Psoas muscle (tissue), 8 donors: ENCODE results near the gene MIP. TPM values are rescaled to one million over a fixed set of nuclear protein-coding genes. Genes with fewer than 3 reads are reported as not detected.
A peak's percentile ranks its signal among the peaks of the same experiment; 100 is the strongest.
"Not testable (repeated sequence)": the region's sequence is repeated elsewhere in the genome, so short reads cannot be mapped to it uniquely, and the experiment has no call there.

Experiments used
- ATAC-seq, 4 donors: fragments of 200-7000 bp; cut with Tn5 transposase; one replicate each; pipeline ENCODE4 v1.9.1; 2020; ENCODE audit warnings: moderate library complexity in 3 of 4, mild to moderate bottlenecking in 2 of 4
- DNase-seq, 2 donors: peaks; one replicate each; pipeline ENCODE4 v3.0.0-alpha.2; 2020
- H3K27ac ChIP-seq: fragments of 200-600 bp; one replicate; pipeline ENCODE4 v1.8.0; 2022
- H3K27me3 ChIP-seq, 3 donors: fragments of 200-600 bp in 1 of 3; one replicate each; pipeline versions ENCODE4 v1.6.1 to v1.8.0; 2013 to 2022; ENCODE audit warnings: low read length in 2 of 3, mild to moderate bottlenecking in 2 of 3, moderate library complexity in 1 of 3; ENCODE audit not compliant: insufficient read depth in 3 of 3
- H3K36me3 ChIP-seq, 2 donors: fragments of 200-600 bp in 1 of 2; one replicate each; pipeline versions ENCODE4 v1.6.1 to v1.8.0; 2013 to 2022; ENCODE audit warnings: low read depth in 1 of 2, mild to moderate bottlenecking in 1 of 2, moderate library complexity in 1 of 2; ENCODE audit not compliant: insufficient read depth in 1 of 2
- H3K4me1 ChIP-seq: fragments of 200-600 bp; one replicate; pipeline ENCODE4 v1.8.0; 2022
- H3K4me3 ChIP-seq: fragments of 200-600 bp; one replicate; pipeline ENCODE4 v1.8.0; 2022; ENCODE audit warnings: mild to moderate bottlenecking
- H3K9me3 ChIP-seq: fragments of 200-600 bp; one replicate; pipeline ENCODE4 v1.8.0; 2022
- CTCF ChIP-seq: fragments of 200-600 bp; IDR thresholded peaks from one replicate; pipeline ENCODE4 v1.8.0; 2022; ENCODE audit warnings: antibody characterized with exemption
- WGBS, 3 donors: extraction: QIAGEN DNeasy Blood & Tissue Kit; methylation state at CpG; one replicate each; pipeline versions ENCODE4 v1.1.6 to v1.1.7; 2013; 5-methylcytosine and 5-hydroxymethylcytosine counted together
- intact Hi-C, 2 donors: fragments of 100-400 bp; cut with DNase I; formaldehyde crosslinking; loops; one replicate each; pipeline versions ENCODE4 v1.11.0 to v1.14.2; 2022
- polyA plus RNA-seq, 3 donors: library from polyadenylated mRNA; stranded (reverse); fragments of 200-250 nt; gene quantifications; one replicate each; pipeline ENCODE4 v1.2.3, GENCODE V29; 2013
- total RNA-seq, 4 donors: library from RNA; stranded (reverse); fragmentation: NEBNext Ultra II Directional in 2 of 4; extraction: Animal tissue kit (Norgen Biotek cat#: 25700) in 2 of 4; gene quantifications; one replicate each; pipeline versions ENCODE4 v1.2.1 to v1.2.4, GENCODE V29; 2021 to 2023
- donor health status: healthy with polysubstance abuse.
- donor health status: DM: no; HTN: no; CAD: no; lungs with moderate emphysema.
- donor health status: Bipolar disorder and iron deficiency.
- donor health status: healthy.
- donor health status: DM: yes; HTN: yes; CAD: no.
- donor health status: DM: no; HTN: no; CAD: no.
- donor health status: DM: no; HTN: no; CAD: no.
- donor health status: DM: yes; HTN: yes; CAD: no.

The MIP gene
- total and polyA plus RNA-seq, 7 donors: 0.05 to 0.13 TPM; not detected in 5

DNA sequence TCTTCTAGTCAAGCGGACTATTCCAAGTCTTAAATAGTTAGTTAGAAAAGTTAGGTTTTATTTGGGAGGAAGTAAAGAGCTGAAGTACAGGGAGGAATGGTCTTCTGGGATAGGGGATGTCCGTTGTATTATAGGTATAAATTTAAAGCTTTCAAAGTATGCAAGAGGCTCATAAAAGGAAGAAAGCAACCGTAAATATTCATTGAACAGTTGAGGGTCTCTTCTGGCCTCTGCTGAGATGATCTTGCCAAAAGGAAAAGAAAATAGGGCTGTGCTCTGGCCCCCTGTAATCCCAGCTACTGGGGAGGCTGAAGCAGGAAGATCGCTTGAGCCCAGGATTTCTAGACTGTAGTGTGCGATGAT is 4.9 kb downstream of the MIP start:
- Histone ChIP-seq H3K4me1 (peaks cover 3% of the 10 kb centered on the region), H3K27me3 (no peaks in the 10 kb centered on the region), H3K36me3 (no peaks in the 10 kb centered on the region), H3K4me3 (peak overlapping the region; percentile 74), H3K9me3 (no peaks in the 10 kb centered on the region), H3K27ac (peak overlapping the region; percentile 86)
- WGBS, 3 donors: 33 to 35% (median 35%) methylated on average over 5 of the region's 5 CpGs
- no peak for TF ChIP-seq CTCF
- peak in 1 of 4 donors; percentile 1 for ATAC-seq
- intact Hi-C loops: loop anchor here in 1 of 2 donors (5.0 kb wide), 1 partner anchor 87 kb away; the partner anchor contains the start of genes APOF and STAT2
- DNase-seq: no peak

- Histone ChIP-seq H3K36me3 (no peaks in the 10 kb centered on the region), H3K4me3 (peak within 1 kb of the TSS; percentile 74), H3K4me1 (peaks cover 3% of the 10 kb centered on the region), H3K9me3 (no peaks in the 10 kb centered on the region), H3K27me3 (no peaks in the 10 kb centered on the region), H3K27ac (peak within 1 kb of the TSS; percentile 86)
- peak; percentile 98 to 99 (median 98) for ATAC-seq
- peak; percentile 86 to 93 for DNase-seq
- WGBS, 3 donors: 0 to 1% (median 0%) methylated on average over 50 to 58 of the region's 58 CpGs
- intact Hi-C loops: loop anchor here in 1 of 2 donors (5.0 kb wide), 1 partner anchor 87 kb away; the partner anchor contains the start of genes APOF and STAT2
- no peak for TF ChIP-seq CTCF
Observed at GRCh38 chr12:56448860-56449621, 5.4 kb downstream of the MIP start, which contains the start of gene TIMELESS. TIMELESS (minus strand) TSS chr12:56449426; CDS start chr12:56434170, 15,256 bp downstream.

- 64 to 87% (median 86%) methylated on average over 2 of the region's 2 CpGs for WGBS, 3 donors
- H3K27ac ChIP-seq, H3K4me3 ChIP-seq, H3K4me1 ChIP-seq, H3K9me3 ChIP-seq, H3K27me3 ChIP-seq, intact Hi-C loops, DNase-seq, ATAC-seq, H3K36me3 ChIP-seq: not testable (repeated sequence)
Observed at GRCh38 chr12:56443208-56443607, 11.2 kb downstream of the MIP start.

GRCh38 chr12:56437430-56438176 is 16.9 kb downstream of the MIP start:
- H3K4me1 ChIP-seq: no peaks in the 10 kb centered on the region
- no peaks in the 10 kb centered on the region for H3K9me3 ChIP-seq
- no peak for TF ChIP-seq CTCF
- peaks cover 0 to 8% of the 10 kb centered on the region in 2 donors for H3K36me3 ChIP-seq
- DNase-seq (no peak), ATAC-seq (no peak)
- WGBS, 3 donors: 91% methylated on average over 11 of the region's 11 CpGs
- H3K27ac ChIP-seq: no peak overlapping the region
- H3K4me3 ChIP-seq: no peak overlapping the region
- no peaks in the 10 kb centered on the region for H3K27me3 ChIP-seq
- intact Hi-C loops: no loop called here

GRCh38 chr12:56434828-56435227 is 19.6 kb downstream of the MIP start:
- Histone ChIP-seq H3K27ac (no peak overlapping the region), H3K36me3 (peaks cover 0 to 18% of the 10 kb centered on the region in 2 donors), H3K9me3 (no peaks in the 10 kb centered on the region), H3K4me1 (no peaks in the 10 kb centered on the region), H3K4me3 (no peak overlapping the region), H3K27me3 (no peaks in the 10 kb centered on the region)
- 92 to 96% (median 95%) methylated on average over 6 of the region's 6 CpGs for WGBS, 3 donors
- TF ChIP-seq CTCF: no peak
- ATAC-seq (no peak), DNase-seq (no peak)
- intact Hi-C loops: no loop called here
